ENCODE results near the gene SETDB2.

DNA sequence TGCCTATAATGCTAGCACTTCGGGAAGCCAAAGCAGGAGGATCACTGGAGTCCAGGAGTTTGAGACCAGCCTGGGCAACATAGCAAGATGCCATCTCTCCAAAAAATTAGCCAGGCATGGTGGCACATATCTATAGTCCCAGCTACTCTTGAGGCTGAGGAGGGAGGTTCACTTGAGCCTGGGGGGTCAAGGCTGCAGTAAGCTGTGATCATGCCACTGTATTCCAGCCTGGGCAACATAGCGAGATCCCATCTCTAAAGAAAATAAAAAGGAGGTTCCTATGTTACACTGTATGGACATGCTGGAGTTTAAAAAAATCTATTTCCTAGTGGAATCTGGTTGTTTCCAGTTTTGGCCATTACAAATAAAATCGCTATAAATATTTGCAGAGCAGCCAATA is 2.8 kb upstream of the SETDB2 start:
- TF ChIP-seq POLR2A (IDR thresholded peaks at IDR 0.05) = no peak
- TF ChIP-seq, protein P1, sequence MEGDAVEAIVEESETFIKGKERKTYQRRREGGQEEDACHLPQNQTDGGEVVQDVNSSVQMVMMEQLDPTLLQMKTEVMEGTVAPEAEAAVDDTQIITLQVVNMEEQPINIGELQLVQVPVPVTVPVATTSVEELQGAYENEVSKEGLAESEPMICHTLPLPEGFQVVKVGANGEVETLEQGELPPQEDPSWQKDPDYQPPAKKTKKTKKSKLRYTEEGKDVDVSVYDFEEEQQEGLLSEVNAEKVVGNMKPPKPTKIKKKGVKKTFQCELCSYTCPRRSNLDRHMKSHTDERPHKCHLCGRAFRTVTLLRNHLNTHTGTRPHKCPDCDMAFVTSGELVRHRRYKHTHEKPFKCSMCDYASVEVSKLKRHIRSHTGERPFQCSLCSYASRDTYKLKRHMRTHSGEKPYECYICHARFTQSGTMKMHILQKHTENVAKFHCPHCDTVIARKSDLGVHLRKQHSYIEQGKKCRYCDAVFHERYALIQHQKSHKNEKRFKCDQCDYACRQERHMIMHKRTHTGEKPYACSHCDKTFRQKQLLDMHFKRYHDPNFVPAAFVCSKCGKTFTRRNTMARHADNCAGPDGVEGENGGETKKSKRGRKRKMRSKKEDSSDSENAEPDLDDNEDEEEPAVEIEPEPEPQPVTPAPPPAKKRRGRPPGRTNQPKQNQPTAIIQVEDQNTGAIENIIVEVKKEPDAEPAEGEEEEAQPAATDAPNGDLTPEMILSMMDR (IDR thresholded peaks at IDR 0.05) = no peak
